Epithelial cell of proximal tubule (primary cell): ENCODE data around the gene LRRC8D. TPM values are rescaled to one million over a fixed set of nuclear protein-coding genes. Genes with fewer than 3 reads are reported as not detected.
A peak's percentile ranks its signal among the peaks of the same experiment; 100 is the strongest.

Experiments used
- DNase-seq: peaks from one replicate; pipeline ENCODE4 v3.0.0-alpha.2; 2011; ENCODE audit warnings: low read depth
- H3K4me3 ChIP-seq: 2 replicates; pipeline ENCODE4 v1.5.1; 2011; ENCODE audit warnings: low read depth, mild to moderate bottlenecking, low read length
- CTCF ChIP-seq: conservative IDR thresholded peaks from 2 replicates; pipeline ENCODE4 v1.5.1; 2012; ENCODE audit warnings: low read depth, mild to moderate bottlenecking, low read length
- total RNA-seq: library from RNA; depleted of rRNA; stranded (reverse); fragments of >200 nt; gene quantifications from 2 replicates; pipeline ENCODE4 v1.2.3, GENCODE V29; 2015

LRRC8D gene
- total RNA-seq, 1 donor from 2014 or later = 33.8 TPM

- TF ChIP-seq CTCF = no peak
- no peak overlapping the region for H3K4me3 ChIP-seq
- no peak for DNase-seq
Measured at GRCh38 chr1:89880679-89881078, 59.8 kb downstream of the LRRC8D start.

- TF ChIP-seq CTCF = no peak
- no peak overlapping the region for H3K4me3 ChIP-seq
- DNase-seq = no peak
Measured at GRCh38 chr1:89881415-89882058, 60.7 kb downstream of the LRRC8D start.

GRCh38 chr1:89882348-89883029 lies 61.7 kb downstream of the LRRC8D start:
- no peak for TF ChIP-seq CTCF
- no peak overlapping the region for H3K4me3 ChIP-seq
- no peak for DNase-seq

GRCh38 chr1:89883030-89883379 lies 62.2 kb downstream of the LRRC8D start:
- no peak for DNase-seq
- H3K4me3 ChIP-seq = no peak overlapping the region
- TF ChIP-seq CTCF = no peak

GRCh38 chr1:89884718-89885596 lies 64.1 kb downstream of the LRRC8D start:
- DNase-seq = no peak
- TF ChIP-seq CTCF = no peak
- H3K4me3 ChIP-seq = no peak overlapping the region

GRCh38 chr1:89887270-89887669 lies 66.4 kb downstream of the LRRC8D start:
- H3K4me3 ChIP-seq = no peak overlapping the region
- DNase-seq = peak; percentile 37
- no peak for TF ChIP-seq CTCF
